H1 (cell line): ENCODE results near the gene SERPINA1. TPM values are rescaled to one million over a fixed set of nuclear protein-coding genes. Genes with fewer than 3 reads are reported as not detected.

Experiments
- CTCF ChIA-PET: fragments of 300-600 bp; sonication (Branson Sonifier 250); formaldehyde crosslinking; loops from one replicate; lab custom pipeline; 2021; ENCODE audit not compliant: partially characterized antibody; lab: Charles Lee
- POLR2A ChIA-PET: fragments of 300-600 bp; sonication (Branson Sonifier 250); formaldehyde crosslinking; loops from one replicate; lab custom pipeline; 2021; ENCODE audit warnings: inconsistent platforms; ENCODE audit not compliant: partially characterized antibody; lab: Charles Lee
- DNase-seq, 2 experiments: peaks; one replicate each; pipeline versions ENCODE4 v3.0.0 to v3.0.0-alpha.2; 2010 to 2022; ENCODE audit warnings: low spot score in 2 of 2, low read depth in 1 of 2, mixed read lengths in 1 of 2
- FAIRE-seq: peaks from 2 replicates; lab custom pipeline; 2011; peaks lifted over from hg19 to GRCh38; lab: Jason Lieb, UNC
- H2AFZ ChIP-seq: 2 replicates; pipeline ENCODE4 v1.8.1; 2012; ENCODE audit warnings: low read length, inconsistent platforms
- H2AK5ac ChIP-seq: 2 replicates; pipeline ENCODE4 v1.6.1; 2013; ENCODE audit warnings: low read depth, low read length
- H2BK120ac ChIP-seq: replicated peaks from 2 replicates; pipeline ENCODE3; 2013; ENCODE audit warnings: low read depth, low read length, inconsistent platforms
- H2BK12ac ChIP-seq: 2 replicates; pipeline ENCODE4 v1.6.1; 2013; ENCODE audit warnings: low read depth, low read length
- H2BK15ac ChIP-seq: 2 replicates; pipeline ENCODE4 v1.6.1; 2013; ENCODE audit warnings: low read length
- H2BK20ac ChIP-seq: 2 replicates; pipeline ENCODE4 v1.6.1; 2013; ENCODE audit warnings: low read length
- H2BK5ac ChIP-seq: 2 replicates; pipeline ENCODE4 v1.6.1; 2013; ENCODE audit warnings: low read depth, low read length
- H3K14ac ChIP-seq: 2 replicates; pipeline ENCODE4 v1.6.1; 2013; ENCODE audit warnings: inconsistent platforms; ENCODE audit not compliant: insufficient read length
- H3K18ac ChIP-seq: 2 replicates; pipeline ENCODE4 v1.6.1; 2013; ENCODE audit warnings: low read length; ENCODE audit errors: extremely low read depth
- H3K23ac ChIP-seq: 2 replicates; pipeline ENCODE4 v1.6.1; 2013; ENCODE audit warnings: inconsistent platforms; ENCODE audit not compliant: insufficient read length
- H3K23me2 ChIP-seq: 2 replicates; pipeline ENCODE4 v1.6.1; 2013; ENCODE audit warnings: low read depth, low read length
- H3K27ac ChIP-seq: 2 replicates; pipeline ENCODE4 v1.6.1; 2011; ENCODE audit warnings: low read depth, low read length, inconsistent platforms
- H3K27me3 ChIP-seq, 4 experiments: replicated peaks in 1 of 4; 1 replicate in 1 of 4; 2 replicates in 3 of 4; pipeline versions ENCODE4 v1.6.1 to v1.8.1; 2011 to 2013; ENCODE audit warnings: low read length in 3 of 4, mild to moderate bottlenecking in 3 of 4, inconsistent platforms in 2 of 4, mixed read lengths in 2 of 4, moderate library complexity in 1 of 4; ENCODE audit not compliant: control insufficient read depth in 3 of 4, insufficient read depth in 3 of 4; ENCODE audit errors: extremely low read depth in 1 of 4
- H3K36me3 ChIP-seq, 4 experiments: 2 replicates each; pipeline versions ENCODE4 v1.6.1 to v1.8.1; 2011 to 2013; ENCODE audit warnings: mild to moderate bottlenecking in 4 of 4, low read length in 3 of 4, moderate library complexity in 2 of 4, control low read depth in 1 of 4, inconsistent platforms in 1 of 4; ENCODE audit not compliant: insufficient read depth in 4 of 4, control insufficient read depth in 2 of 4
- H3K4ac ChIP-seq: replicated peaks from 2 replicates; pipeline ENCODE3; 2013; ENCODE audit warnings: low read length, low read depth, mixed read lengths, inconsistent platforms; ENCODE audit not compliant: insufficient read length
- H3K4me1 ChIP-seq, 4 experiments: replicated peaks in 1 of 4; 1 replicate in 1 of 4; 2 replicates in 3 of 4; pipeline versions ENCODE4 v1.6.1 to v1.8.1; 2011 to 2013; ENCODE audit warnings: low read length in 3 of 4, inconsistent platforms in 2 of 4, mixed read lengths in 1 of 4; ENCODE audit not compliant: insufficient read depth in 4 of 4, control insufficient read depth in 3 of 4
- H3K4me2 ChIP-seq, 2 experiments: 2 replicates each; pipeline versions ENCODE4 v1.6.1 to v1.8.1; 2011 to 2013; ENCODE audit warnings: low read depth in 2 of 2, low read length in 2 of 2, control low read depth in 1 of 2, inconsistent platforms in 1 of 2, mild to moderate bottlenecking in 1 of 2; ENCODE audit not compliant: insufficient read depth in 1 of 2
- H3K4me3 ChIP-seq, 4 experiments: fragments of 200-600, 300-600 bp in 1 of 4; sonication (generic), shearing (Covaris generic), sonication (Bioruptor Twin) in 1 of 4; 2 replicates each; pipeline versions ENCODE4 v1.5.1 to v1.8.1; 2011 to 2016; ENCODE audit warnings: low read length in 4 of 4, low read depth in 3 of 4, control low read depth in 2 of 4, inconsistent platforms in 2 of 4, mild to moderate bottlenecking in 2 of 4, mixed read lengths in 1 of 4, moderate library complexity in 1 of 4; ENCODE audit not compliant: insufficient read depth in 2 of 4; ENCODE audit errors: extremely low read depth in 1 of 4
- H3K56ac ChIP-seq: replicated peaks from 2 replicates; pipeline ENCODE3; 2013; ENCODE audit warnings: low read depth, mild to moderate bottlenecking, mixed read lengths, low read length, inconsistent platforms; ENCODE audit not compliant: insufficient read length
- H3K79me1 ChIP-seq: 2 replicates; pipeline ENCODE4 v1.6.1; 2013; ENCODE audit warnings: low read depth, low read length, control low read depth
- H3K79me2 ChIP-seq, 2 experiments: 2 replicates each; pipeline versions ENCODE4 v1.6.1 to v1.8.1; 2012 to 2013; ENCODE audit warnings: low read length in 2 of 2, mild to moderate bottlenecking in 2 of 2, inconsistent platforms in 1 of 2; ENCODE audit not compliant: insufficient read depth in 2 of 2, control insufficient read depth in 1 of 2
- H3K9ac ChIP-seq, 4 experiments: replicated peaks in 1 of 4; 1 replicate in 1 of 4; 2 replicates in 3 of 4; pipeline versions ENCODE4 v1.6.1 to v1.8.1; 2011 to 2013; ENCODE audit warnings: low read depth in 3 of 4, low read length in 3 of 4, control low read depth in 2 of 4, mild to moderate bottlenecking in 2 of 4, moderate library complexity in 2 of 4, inconsistent platforms in 1 of 4; ENCODE audit errors: extremely low read depth in 1 of 4
- H3K9me3 ChIP-seq, 2 experiments: 2 replicates each; pipeline versions ENCODE4 v1.6.1 to v1.8.1; 2012 to 2013; ENCODE audit warnings: mild to moderate bottlenecking in 2 of 2, moderate library complexity in 2 of 2, control low read depth in 1 of 2, inconsistent platforms in 1 of 2, low read depth in 1 of 2, low read length in 1 of 2, mixed read lengths in 1 of 2; ENCODE audit not compliant: insufficient read depth in 2 of 2
- H4K20me1 ChIP-seq, 2 experiments: replicated peaks in 1 of 2; 2 replicates each; pipeline versions ENCODE3 to v1.8.1; 2011 to 2013; ENCODE audit warnings: inconsistent platforms in 2 of 2, low read length in 2 of 2, mild to moderate bottlenecking in 1 of 2; ENCODE audit not compliant: insufficient read depth in 2 of 2, control insufficient read depth in 1 of 2
- H4K5ac ChIP-seq: 2 replicates; pipeline ENCODE4 v1.6.1; 2013; ENCODE audit warnings: low read length, low read depth, mixed read lengths, inconsistent platforms; ENCODE audit not compliant: insufficient read length
- H4K8ac ChIP-seq: 2 replicates; pipeline ENCODE4 v1.8.0; 2013; ENCODE audit warnings: mild to moderate bottlenecking, moderate library complexity, low read length, inconsistent platforms; ENCODE audit not compliant: insufficient read depth; ENCODE audit errors: extremely low read depth
- H4K91ac ChIP-seq: replicated peaks from 2 replicates; pipeline ENCODE3; 2013; ENCODE audit warnings: low read length, mixed read lengths, inconsistent platforms; ENCODE audit not compliant: insufficient read length
- CBX8 ChIP-seq: fragments of 300-800, 300-1000 bp; sonication (generic); IDR thresholded peaks from 2 replicates; pipeline ENCODE4 v1.7.1; 2016; ENCODE audit warnings: low read depth, low read length, borderline replicate concordance
- CTBP2 ChIP-seq: IDR thresholded peaks from 2 replicates; pipeline ENCODE4 v1.7.0; 2011; ENCODE audit warnings: borderline replicate concordance, mild to moderate bottlenecking, moderate library complexity, mixed read lengths, low read length; ENCODE audit not compliant: insufficient read depth, insufficient read length
- EZH2 ChIP-seq: fragments of 200-600 bp; sonication (generic); IDR thresholded peaks from 2 replicates; pipeline ENCODE4 v1.7.1; 2012; ENCODE audit warnings: low read depth, mild to moderate bottlenecking, moderate library complexity, low read length, inconsistent platforms; ENCODE audit not compliant: severe bottlenecking
- JUN ChIP-seq: IDR thresholded peaks from 2 replicates; pipeline ENCODE4 v1.6.1; 2011; ENCODE audit warnings: low read depth, mild to moderate bottlenecking, improper control_type of control experiment, low read length
- KDM1A ChIP-seq: fragments of 200-600, 300-600 bp; sonication (generic); IDR thresholded peaks from 2 replicates; pipeline ENCODE4 v1.7.1; 2016; ENCODE audit warnings: mild to moderate bottlenecking, low read length, borderline replicate concordance
- MAFK ChIP-seq: IDR thresholded peaks from 2 replicates; pipeline ENCODE4 v1.6.1; 2012; ENCODE audit warnings: low read depth, mild to moderate bottlenecking, improper control_type of control experiment, low read length
- PHF8 ChIP-seq: fragments of 200-600 bp; sonication (generic); conservative IDR thresholded peaks from 2 replicates; pipeline ENCODE4 v1.7.1; 2012; ENCODE audit warnings: low read depth, mild to moderate bottlenecking, inconsistent platforms, low read length, moderate library complexity
- RBBP5 ChIP-seq: IDR thresholded peaks from 2 replicates; pipeline ENCODE4 v1.7.1; 2012; ENCODE audit warnings: low read depth, mild to moderate bottlenecking, inconsistent platforms, low read length, moderate library complexity, borderline replicate concordance
- TAF1 ChIP-seq: IDR thresholded peaks from 2 replicates; pipeline ENCODE4 v1.6.1; 2011; ENCODE audit warnings: mild to moderate bottlenecking, low read depth, low read length
- WGBS, 2 experiments: shearing (Covaris generic) in 1 of 2; methylation state at CpG; one replicate each; pipeline versions ENCODE4 v1.1.6 to v1.1.7; 2013 to 2015; ENCODE audit warnings: low lambda C conversion rate in 2 of 2, mixed read lengths in 2 of 2, inconsistent platforms in 1 of 2, low coverage in 1 of 2, missing lambda C conversion rate in 1 of 2; ENCODE audit not compliant: insufficient replicate concordance in 2 of 2, insufficient coverage in 1 of 2, insufficient read length in 1 of 2; ENCODE audit errors: extremely low coverage in 1 of 2, missing lambda C conversion rate in 1 of 2; 5-methylcytosine and 5-hydroxymethylcytosine counted together
- polyA plus RNA-seq, 7 experiments: library from polyadenylated mRNA; depleted of rRNA in 3 of 7; stranded (reverse) in 5 of 7; unstranded in 2 of 7; fragments of >200 nt in 5 of 7; fragments of 200-250 nt in 2 of 7; gene quantifications; 1 replicate in 5 of 7; 2 replicates in 1 of 7; 4 replicates in 1 of 7; pipeline versions ENCODE4 v1.2.1 to v1.2.3, GENCODE V29; 2011 to 2013; ENCODE audit warnings: missing spikeins in 2 of 7, mixed read lengths in 2 of 7
- total RNA-seq: library from RNA; stranded (reverse); fragmentation: NEBNext Ultra II Directional; extraction: Animal tissue kit (Norgen Biotek cat#: 25700); gene quantifications from 2 replicates; pipeline ENCODE4 v1.2.1, GENCODE V29; 2021
- TF ChIP-seq, protein P1 (sequence below): IDR thresholded peaks from 2 replicates; pipeline ENCODE4 v1.6.1; 2011; ENCODE audit warnings: low read depth, mild to moderate bottlenecking, low read length; ENCODE audit not compliant: insufficient read depth

SERPINA1 gene
- total and polyA plus RNA-seq, 2 of the 8 experiments (the other 6 are each of a cell fraction or from before 2014, with no cell fraction given), result 0.08 TPM; not detected in 1

DNA sequence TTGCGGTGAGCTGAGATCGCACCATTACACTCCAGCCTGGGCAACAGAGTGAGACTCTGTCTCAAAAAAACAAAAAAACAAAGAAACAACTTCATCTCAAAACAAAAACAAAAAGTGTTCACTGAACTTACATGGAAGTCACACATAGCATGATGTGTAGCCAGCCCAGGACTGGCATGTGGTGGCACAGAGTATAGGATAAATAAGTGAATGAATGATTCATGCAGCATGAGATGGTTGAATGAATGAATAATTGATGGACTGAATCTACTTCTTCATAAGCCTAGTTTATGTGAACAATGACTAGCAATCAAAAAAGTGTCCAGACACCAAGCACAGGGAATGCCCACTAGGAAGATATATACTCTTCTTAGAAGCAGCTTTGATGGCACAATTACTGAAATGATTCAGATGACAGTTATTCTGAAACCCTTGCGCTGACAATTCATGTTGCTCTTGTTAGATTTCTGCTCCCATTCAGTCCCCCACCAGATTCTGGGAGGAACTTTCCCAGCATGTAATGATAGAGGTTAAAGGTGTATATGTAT lies 33.7 kb downstream of the SERPINA1 start:
- H3K23me2 ChIP-seq, result no peaks in the 10 kb centered on the region
- H3K27me3 ChIP-seq, result no peaks in the 10 kb centered on the region
- no peak overlapping the region for H2BK20ac ChIP-seq
- TF ChIP-seq EZH2 (no peak), TAF1 (no peak), KDM1A (no peak), MAFK (no peak), CBX8 (no peak), RBBP5 (no peak), CTBP2 (no peak), JUN (no peak), PHF8 (no peak)
- TF ChIP-seq, protein P1, sequence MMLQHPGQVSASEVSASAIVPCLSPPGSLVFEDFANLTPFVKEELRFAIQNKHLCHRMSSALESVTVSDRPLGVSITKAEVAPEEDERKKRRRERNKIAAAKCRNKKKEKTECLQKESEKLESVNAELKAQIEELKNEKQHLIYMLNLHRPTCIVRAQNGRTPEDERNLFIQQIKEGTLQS, result no peak
- TF ChIP-seq, all 59 proteins: peak for 0
- Histone ChIP-seq H2BK12ac (no peak overlapping the region), H3K79me2 (no peaks in the 10 kb centered on the region), H3K4me1 (peaks cover 0 to 8% (median 3%) of the 10 kb centered on the region in 4 experiments; a peak in 1 of 7 replicates), H3K14ac (no peak overlapping the region), H4K20me1 (no peaks in the 10 kb centered on the region), H4K5ac (no peak overlapping the region), H2BK5ac (no peak overlapping the region), H3K56ac (no peak overlapping the region), H4K91ac (no peak overlapping the region), H3K23ac (no peak overlapping the region), H3K4ac (no peak overlapping the region), H2AFZ (no peak overlapping the region), H3K79me1 (no peaks in the 10 kb centered on the region), H2BK120ac (no peak overlapping the region), H3K36me3 (no peaks in the 10 kb centered on the region), H3K18ac (no peak overlapping the region), H3K27ac (no peak overlapping the region), H3K9me3 (no peaks in the 10 kb centered on the region), H3K9ac (no peak overlapping the region), H3K4me3 (no peak overlapping the region), H3K4me2 (no peak overlapping the region), H2AK5ac (no peak overlapping the region), H2BK15ac (0 out of 2 replicates have a peak overlapping the region, but pooled peaks have one; percentile 76), H4K8ac (no peak overlapping the region)
- ChIA-PET POLR2A (interaction anchor here (1.0 kb wide), 1 partner anchor 9 kb away, joined by 3 read pairs; no protein-coding TSS in a partner anchor), CTCF (interaction anchor here (0.6 to 2.7 kb wide), 17 partner anchors 8 to 262 kb away, joined by 3 to 15 read pairs (median 4); no protein-coding TSS in a partner anchor)
- FAIRE-seq (no peak), DNase-seq (no peak)
- 89% methylated on average over 3 of the region's 3 CpGs; no CpG with 5 or more reads in 1 of the 2 experiments for WGBS, 2 experiments
